ENCODE results near the gene IGFN1.

GRCh38 chr1:201259476-201260235, 69.0 kb downstream of the IGFN1 start:
- no peak; the same call in 1 of the 2 replicates for TF ChIP-seq CTCF (conservative IDR thresholded peaks at IDR 0.05)
- TF ChIP-seq EZH2 (IDR thresholded peaks at IDR 0.05; ENCODE audit: low read depth): no peak
